ENCODE data around the gene NCOA5.
A peak's percentile ranks its signal among the peaks of the same experiment; 100 is the strongest.

Gene NCOA5

GRCh38 chr20:46044896-46045295 lies 44.9 kb downstream of the NCOA5 start:
- no peak for DNase-seq (ENCODE audit: low read depth in 1 of 2, low spot score in 1 of 2)

- DNase-seq (ENCODE audit: low read depth in 1 of 2, low spot score in 1 of 2): no peak
These were observed 46.2 kb downstream of the NCOA5 start for GRCh38 chr20:46043556-46043955.

- no peak for DNase-seq (ENCODE audit: low read depth in 1 of 2, low spot score in 1 of 2)
These were observed 48.7 kb downstream of the NCOA5 start for GRCh38 chr20:46040902-46041535.

- DNase-seq (ENCODE audit: low read depth in 1 of 2, low spot score in 1 of 2): no peak
These were observed 52.7 kb downstream of the NCOA5 start for GRCh38 chr20:46037036-46037435.

- no peak for DNase-seq (ENCODE audit: low read depth in 1 of 2, low spot score in 1 of 2)
These were observed 53.4 kb downstream of the NCOA5 start for GRCh38 chr20:46036370-46036769.

GRCh38 chr20:46035713-46036112 lies 54.0 kb downstream of the NCOA5 start:
- DNase-seq (ENCODE audit: low read depth in 1 of 2, low spot score in 1 of 2): no peak

- no peak for DNase-seq (ENCODE audit: low read depth in 1 of 2, low spot score in 1 of 2)
These were observed 54.5 kb downstream of the NCOA5 start for GRCh38 chr20:46035253-46035652.

GRCh38 chr20:46034039-46034438 lies 55.7 kb downstream of the NCOA5 start:
- no peak for DNase-seq (ENCODE audit: low read depth in 1 of 2, low spot score in 1 of 2)

GRCh38 chr20:46031701-46032254 lies 58.0 kb downstream of the NCOA5 start:
- DNase-seq (ENCODE audit: low read depth in 1 of 2, low spot score in 1 of 2): no peak

GRCh38 chr20:46031014-46031569 lies 58.7 kb downstream of the NCOA5 start:
- DNase-seq (ENCODE audit: low read depth in 1 of 2, low spot score in 1 of 2): no peak

- no peak for DNase-seq (ENCODE audit: low read depth in 1 of 2, low spot score in 1 of 2)
These were observed 59.3 kb downstream of the NCOA5 start for GRCh38 chr20:46030284-46031013.

GRCh38 chr20:46028772-46029371 lies 60.9 kb downstream of the NCOA5 start, which contains the start of gene SLC12A5:
Gene SLC12A5 (plus strand): TSS chr20:46029215. CDS start chr20:46029345, 130 bp downstream.
- DNase-seq (ENCODE audit: low read depth in 1 of 2, low spot score in 1 of 2): no peak

- no peak for DNase-seq (ENCODE audit: low read depth in 1 of 2, low spot score in 1 of 2)
These were observed 61.7 kb downstream of the NCOA5 start for GRCh38 chr20:46028110-46028509.

GRCh38 chr20:46027245-46027853 lies 62.4 kb downstream of the NCOA5 start:
- DNase-seq (ENCODE audit: low read depth in 1 of 2, low spot score in 1 of 2): no peak

- no peak for DNase-seq (ENCODE audit: low read depth in 1 of 2, low spot score in 1 of 2)
These were observed 64.4 kb downstream of the NCOA5 start for GRCh38 chr20:46025376-46025783.

- DNase-seq (ENCODE audit: low read depth in 1 of 2, low spot score in 1 of 2): no peak
These were observed 65.8 kb downstream of the NCOA5 start for GRCh38 chr20:46023999-46024398.

- DNase-seq (ENCODE audit: low read depth in 1 of 2, low spot score in 1 of 2): no peak
These were observed 66.6 kb downstream of the NCOA5 start for GRCh38 chr20:46023148-46023484.

- DNase-seq (ENCODE audit: low read depth in 1 of 2, low spot score in 1 of 2): peak; percentile 64
These were observed 67.2 kb downstream of the NCOA5 start for GRCh38 chr20:46022411-46023147.

GRCh38 chr20:46021361-46022359 lies 68.1 kb downstream of the NCOA5 start:
- DNase-seq (ENCODE audit: low read depth in 1 of 2, low spot score in 1 of 2): peak in 1 of 2 donors; percentile 27
